C4-2B (cell line): ENCODE results near the gene OLFM4.

ENCODE experiments used
- CTCF ChIP-seq: fragments of 450-650 bp; conservative IDR thresholded peaks from 2 replicates; pipeline ENCODE4 v1.5.1; 2017; ENCODE audit warnings: mild to moderate bottlenecking
- ZFX ChIP-seq: fragments of 450-650 bp; IDR thresholded peaks from 2 replicates; pipeline ENCODE4 v1.6.1; 2017

GRCh38 chr13:52980695-52981094 is 47.9 kb upstream of the OLFM4 start:
- TF ChIP-seq CTCF (no peak), ZFX (no peak)
